Parathyroid adenoma (tissue), 2 donors: ENCODE results near the gene GFOD2.

Experiments used
- H2AFZ ChIP-seq: fragments of 300-600 bp; sonication (generic); one replicate; pipeline ENCODE4 v1.7.0; 2017; ENCODE audit warnings: antibody characterized with exemption, mild to moderate bottlenecking
- H3K27ac ChIP-seq: fragments of 300-600 bp; sonication (generic); one replicate; pipeline ENCODE4 v1.7.0; 2017
- H3K27me3 ChIP-seq: fragments of 300-600 bp; sonication (generic); one replicate; pipeline ENCODE4 v1.7.0; 2017; ENCODE audit warnings: low read length; ENCODE audit not compliant: control insufficient read depth, insufficient read depth
- H3K36me3 ChIP-seq: fragments of 300-600 bp; sonication (generic); one replicate; pipeline ENCODE4 v1.7.0; 2017; ENCODE audit warnings: low read length; ENCODE audit not compliant: control insufficient read depth, insufficient read depth
- H3K4me1 ChIP-seq: fragments of 300-600 bp; sonication (generic); one replicate; pipeline ENCODE4 v1.7.0; 2017; ENCODE audit warnings: control low read depth
- H3K4me2 ChIP-seq: fragments of 300-600 bp; sonication (generic); one replicate; pipeline ENCODE4 v1.7.0; 2017; ENCODE audit warnings: low read length
- H3K4me3 ChIP-seq: fragments of 300-600 bp; sonication (generic); one replicate; pipeline ENCODE4 v1.7.0; 2017; ENCODE audit warnings: low read depth, low read length
- H3K79me2 ChIP-seq: fragments of 300-600 bp; sonication (generic); one replicate; pipeline ENCODE4 v1.7.0; 2017; ENCODE audit warnings: control low read depth
- H3K9ac ChIP-seq: fragments of 300-600 bp; sonication (generic); one replicate; pipeline ENCODE4 v1.7.0; 2017; ENCODE audit warnings: mild to moderate bottlenecking
- H3K9me3 ChIP-seq: fragments of 300-600 bp; sonication (generic); one replicate; pipeline ENCODE4 v1.7.0; 2017; ENCODE audit warnings: low read length; ENCODE audit not compliant: control insufficient read depth
- CTCF ChIP-seq: fragments of 300-600 bp; sonication (generic); IDR thresholded peaks from one replicate; pipeline ENCODE4 v1.7.0; 2017; ENCODE audit warnings: antibody characterized with exemption, mild to moderate bottlenecking
- donor health status: primary hyperparathyroidism.

GFOD2 gene

GRCh38 chr16:67677712-67678111 is 41.4 kb downstream of the GFOD2 start:
- Histone ChIP-seq H3K9ac (no peak overlapping the region), H3K27ac (no peak overlapping the region), H2AFZ (no peak overlapping the region), H3K79me2 (peaks cover 3% of the 10 kb centered on the region), H3K27me3 (no peaks in the 10 kb centered on the region), H3K36me3 (no peaks in the 10 kb centered on the region), H3K4me1 (peaks cover 2% of the 10 kb centered on the region), H3K4me2 (no peak overlapping the region), H3K4me3 (no peak overlapping the region), H3K9me3 (no peaks in the 10 kb centered on the region)
- no peak for TF ChIP-seq CTCF

GRCh38 chr16:67676939-67677338 is 42.2 kb downstream of the GFOD2 start:
- no peaks in the 10 kb centered on the region for H3K9me3 ChIP-seq
- peaks cover 2% of the 10 kb centered on the region for H3K4me1 ChIP-seq
- no peak overlapping the region for H3K9ac ChIP-seq
- H3K36me3 ChIP-seq = no peaks in the 10 kb centered on the region
- H2AFZ ChIP-seq = no peak overlapping the region
- no peaks in the 10 kb centered on the region for H3K27me3 ChIP-seq
- H3K27ac ChIP-seq = no peak overlapping the region
- H3K79me2 ChIP-seq = peaks cover 3% of the 10 kb centered on the region
- no peak overlapping the region for H3K4me2 ChIP-seq
- no peak overlapping the region for H3K4me3 ChIP-seq
- no peak for TF ChIP-seq CTCF

GRCh38 chr16:67676516-67676915 is 42.6 kb downstream of the GFOD2 start:
- H3K9ac ChIP-seq = no peak overlapping the region
- H3K4me1 ChIP-seq = peaks cover 2% of the 10 kb centered on the region
- no peak overlapping the region for H3K27ac ChIP-seq
- H3K36me3 ChIP-seq = no peaks in the 10 kb centered on the region
- TF ChIP-seq CTCF = no peak
- H3K79me2 ChIP-seq = peaks cover 3% of the 10 kb centered on the region
- H3K4me3 ChIP-seq = no peak overlapping the region
- no peaks in the 10 kb centered on the region for H3K9me3 ChIP-seq
- no peak overlapping the region for H2AFZ ChIP-seq
- H3K4me2 ChIP-seq = no peak overlapping the region
- no peaks in the 10 kb centered on the region for H3K27me3 ChIP-seq

GRCh38 chr16:67675999-67676398 is 43.1 kb downstream of the GFOD2 start:
- Histone ChIP-seq H3K27me3 (no peaks in the 10 kb centered on the region), H2AFZ (no peak overlapping the region), H3K4me3 (no peak overlapping the region), H3K4me2 (no peak overlapping the region), H3K9ac (no peak overlapping the region), H3K79me2 (peaks cover 1% of the 10 kb centered on the region), H3K36me3 (no peaks in the 10 kb centered on the region), H3K4me1 (peaks cover 2% of the 10 kb centered on the region), H3K9me3 (no peaks in the 10 kb centered on the region), H3K27ac (no peak overlapping the region)
- TF ChIP-seq CTCF = no peak

- H3K27ac ChIP-seq = no peak overlapping the region
- H3K79me2 ChIP-seq = no peaks in the 10 kb centered on the region
- no peak overlapping the region for H3K4me3 ChIP-seq
- H3K4me2 ChIP-seq = no peak overlapping the region
- no peak overlapping the region for H3K9ac ChIP-seq
- H3K4me1 ChIP-seq = peaks cover 2% of the 10 kb centered on the region
- no peaks in the 10 kb centered on the region for H3K27me3 ChIP-seq
- no peaks in the 10 kb centered on the region for H3K36me3 ChIP-seq
- H3K9me3 ChIP-seq = no peaks in the 10 kb centered on the region
- TF ChIP-seq CTCF = no peak
- H2AFZ ChIP-seq = no peak overlapping the region
These were observed 43.6 kb downstream of the GFOD2 start for GRCh38 chr16:67675579-67675935.
